NT2/D1 (cell line): ENCODE results near the gene TBL1XR1.

Experiments
- DNase-seq: peaks from one replicate; pipeline ENCODE4 v3.0.0-alpha.2; 2011; ENCODE audit warnings: low read depth, low spot score
- H3K27me3 ChIP-seq: 2 replicates; pipeline ENCODE4 v1.6.0; 2011; ENCODE audit warnings: mild to moderate bottlenecking; ENCODE audit not compliant: insufficient read length, insufficient read depth
- H3K36me3 ChIP-seq: 2 replicates; pipeline ENCODE4 v1.6.1; 2011; ENCODE audit warnings: mild to moderate bottlenecking, low read length, mixed read lengths; ENCODE audit not compliant: insufficient read depth, insufficient read length
- H3K4me1 ChIP-seq: 2 replicates; pipeline ENCODE4 v1.5.1; 2011; ENCODE audit not compliant: insufficient read depth, insufficient read length
- H3K4me3 ChIP-seq: 2 replicates; pipeline ENCODE4 v1.5.1; 2011; ENCODE audit warnings: low read depth; ENCODE audit not compliant: insufficient read length
- H3K9ac ChIP-seq: 2 replicates; pipeline ENCODE4 v1.6.0; 2011; ENCODE audit warnings: low read depth; ENCODE audit not compliant: insufficient read length
- H3K9me3 ChIP-seq: 2 replicates; pipeline ENCODE4 v1.5.1; 2011; ENCODE audit warnings: mild to moderate bottlenecking, low read length; ENCODE audit not compliant: insufficient read depth
- SUZ12 ChIP-seq: IDR thresholded peaks from 2 replicates; pipeline ENCODE4 v1.6.1; 2011; ENCODE audit not compliant: insufficient read length, insufficient read depth; ENCODE audit errors: extremely low read depth
- YY1 ChIP-seq: IDR thresholded peaks from 2 replicates; pipeline ENCODE4 v1.6.1; 2011; ENCODE audit not compliant: insufficient read length, insufficient read depth
- ZNF274 ChIP-seq: IDR thresholded peaks from 2 replicates; pipeline ENCODE4 v1.6.1; 2011; ENCODE audit warnings: mild to moderate bottlenecking, low read depth, low read length

TBL1XR1 gene

GRCh38 chr3:176987901-176988650 lies 209.2 kb downstream of the TBL1XR1 start:
- no peak overlapping the region for H3K9ac ChIP-seq
- DNase-seq = no peak
- TF ChIP-seq YY1 (no peak), SUZ12 (no peak), ZNF274 (no peak)
- peaks cover 4% of the 10 kb centered on the region; the same call in 1 of the 2 replicates for H3K9me3 ChIP-seq
- H3K4me3 ChIP-seq = no peak overlapping the region
- H3K36me3 ChIP-seq = no peaks in the 10 kb centered on the region
- no peaks in the 10 kb centered on the region for H3K27me3 ChIP-seq
- H3K4me1 ChIP-seq = no peaks in the 10 kb centered on the region

- Histone ChIP-seq H3K27me3 (no peaks in the 10 kb centered on the region), H3K4me3 (no peak overlapping the region), H3K9me3 (no peaks in the 10 kb centered on the region; the same call in 1 of the 2 replicates), H3K9ac (no peak overlapping the region), H3K36me3 (no peaks in the 10 kb centered on the region), H3K4me1 (no peaks in the 10 kb centered on the region)
- DNase-seq = no peak
- TF ChIP-seq ZNF274 (no peak), YY1 (no peak), SUZ12 (no peak)
Measured at GRCh38 chr3:176978441-176978840, 218.8 kb downstream of the TBL1XR1 start.

GRCh38 chr3:176977331-176977730 lies 220.0 kb downstream of the TBL1XR1 start:
- TF ChIP-seq ZNF274 (no peak), SUZ12 (no peak)
- no peaks in the 10 kb centered on the region; the same call in 1 of the 2 replicates for H3K9me3 ChIP-seq
- no peaks in the 10 kb centered on the region for H3K36me3 ChIP-seq
- H3K9ac ChIP-seq = no peak overlapping the region
- no peak for DNase-seq
- no peaks in the 10 kb centered on the region for H3K27me3 ChIP-seq
- no peak overlapping the region for H3K4me3 ChIP-seq
- no peaks in the 10 kb centered on the region for H3K4me1 ChIP-seq

- TF ChIP-seq SUZ12 (no peak), YY1 (no peak), ZNF274 (no peak)
- no peaks in the 10 kb centered on the region for H3K4me1 ChIP-seq
- H3K36me3 ChIP-seq = no peaks in the 10 kb centered on the region
- no peaks in the 10 kb centered on the region for H3K27me3 ChIP-seq
- H3K9ac ChIP-seq = no peak overlapping the region
- DNase-seq = no peak
- H3K9me3 ChIP-seq = no peaks in the 10 kb centered on the region
- no peak overlapping the region for H3K4me3 ChIP-seq
Measured at GRCh38 chr3:176976586-176976985, 220.7 kb downstream of the TBL1XR1 start.

- no peaks in the 10 kb centered on the region for H3K36me3 ChIP-seq
- TF ChIP-seq ZNF274 (no peak), SUZ12 (no peak), YY1 (no peak)
- no peak for DNase-seq
- H3K4me1 ChIP-seq = no peaks in the 10 kb centered on the region
- no peaks in the 10 kb centered on the region for H3K27me3 ChIP-seq
- H3K9ac ChIP-seq = no peak overlapping the region
- no peaks in the 10 kb centered on the region for H3K9me3 ChIP-seq
- H3K4me3 ChIP-seq = no peak overlapping the region
Measured at GRCh38 chr3:176974279-176974678, 223.0 kb downstream of the TBL1XR1 start.

GRCh38 chr3:176971613-176972174 lies 225.6 kb downstream of the TBL1XR1 start:
- no peaks in the 10 kb centered on the region for H3K4me1 ChIP-seq
- H3K36me3 ChIP-seq = no peaks in the 10 kb centered on the region

GRCh38 chr3:176970770-176971169 lies 226.5 kb downstream of the TBL1XR1 start:
- no peaks in the 10 kb centered on the region for H3K27me3 ChIP-seq
- no peak overlapping the region for H3K9ac ChIP-seq
- TF ChIP-seq ZNF274 = no peak
- no peak for TF ChIP-seq SUZ12
- H3K36me3 ChIP-seq = no peaks in the 10 kb centered on the region
- no peaks in the 10 kb centered on the region for H3K4me1 ChIP-seq
- DNase-seq = no peak
- no peak overlapping the region for H3K4me3 ChIP-seq
- H3K9me3 ChIP-seq = no peaks in the 10 kb centered on the region

More at GRCh38 chr3:176971613-176972174, 225.6 kb downstream of the TBL1XR1 start:
- no peak for DNase-seq
- TF ChIP-seq SUZ12 (no peak), YY1 (no peak), ZNF274 (no peak)
- Histone ChIP-seq H3K27me3 (no peaks in the 10 kb centered on the region), H3K4me3 (no peak overlapping the region), H3K9me3 (no peaks in the 10 kb centered on the region), H3K9ac (no peak overlapping the region)
